GM12891 (cell line): ENCODE data around the gene APBB1IP.

ENCODE experiments used
- POLR2AphosphoS5 ChIP-seq: IDR thresholded peaks from 2 replicates; pipeline ENCODE4 v1.6.1; 2011; ENCODE audit warnings: low read depth, low read length, control low read depth
- TAF1 ChIP-seq: IDR thresholded peaks from 2 replicates; pipeline ENCODE4 v1.6.1; 2011; ENCODE audit warnings: low read depth, low read length, control low read depth

- TF ChIP-seq TAF1 (no peak), POLR2AphosphoS5 (no peak)
These were observed 48.6 kb upstream of the APBB1IP start for GRCh38 chr10:26389533-26389932.
